Activated CD4-positive, alpha-beta T cell treated with anti-CD3 and anti-CD28 coated beads, Interleukin-2, amount 50 U/mL, for 1 hour (primary cell): ENCODE data around the gene PVALEF.

Experiments used
- DNase-seq: peaks from one replicate; pipeline ENCODE4 v3.0.0-alpha.2; 2020

PVALEF gene

GRCh38 chr17:81165246-81166032 is at the start of gene PVALEF:
Gene PVALEF (plus strand): TSS chr17:81165507. CDS start chr17:81181227, 15,720 bp downstream.
- DNase-seq = no peak

- DNase-seq = no peak
Observed at GRCh38 chr17:81115749-81116464, 49.4 kb upstream of the PVALEF start.

GRCh38 chr17:81116704-81117103 is 48.6 kb upstream of the PVALEF start:
- DNase-seq = no peak

GRCh38 chr17:81117672-81118198 is 47.6 kb upstream of the PVALEF start:
- DNase-seq = no peak

GRCh38 chr17:81118308-81119221 is 46.7 kb upstream of the PVALEF start:
- no peak for DNase-seq

GRCh38 chr17:81119223-81120148 is 45.8 kb upstream of the PVALEF start:
- DNase-seq = peak; percentile 90

GRCh38 chr17:81120149-81120484 is 45.2 kb upstream of the PVALEF start:
- no peak for DNase-seq

GRCh38 chr17:81120695-81121621 is 44.3 kb upstream of the PVALEF start:
- DNase-seq = no peak

- DNase-seq = no peak
Observed at GRCh38 chr17:81121841-81122733, 43.2 kb upstream of the PVALEF start.

- DNase-seq = no peak
Observed at GRCh38 chr17:81123052-81124048, 42.0 kb upstream of the PVALEF start.

- no peak for DNase-seq
Observed at GRCh38 chr17:81124377-81124776, 40.9 kb upstream of the PVALEF start.

GRCh38 chr17:81125573-81126081 is 39.7 kb upstream of the PVALEF start:
- no peak for DNase-seq

- no peak for DNase-seq
Observed at GRCh38 chr17:81126281-81127132, 38.8 kb upstream of the PVALEF start.

GRCh38 chr17:81127133-81127455 is 38.2 kb upstream of the PVALEF start:
- DNase-seq = no peak

- no peak for DNase-seq
Observed at GRCh38 chr17:81127526-81128177, 37.7 kb upstream of the PVALEF start.

GRCh38 chr17:81128338-81128737 is 37.0 kb upstream of the PVALEF start:
- DNase-seq = no peak

- no peak for DNase-seq
Observed at GRCh38 chr17:81128774-81129173, 36.5 kb upstream of the PVALEF start.
